Lung (tissue), 12 donors: ENCODE data around the gene CPNE8. TPM values are rescaled to one million over a fixed set of nuclear protein-coding genes. Genes with fewer than 3 reads are reported as not detected.

Source experiments
- ATAC-seq: fragments of 200-7000 bp; cut with Tn5 transposase; one replicate; pipeline ENCODE4 v1.9.1; 2020; ENCODE audit warnings: moderate number of reproducible peaks; ENCODE audit not compliant: insufficient read depth, low FRiP score
- DNase-seq, 3 donors: peaks; one replicate each; pipeline ENCODE4 v3.0.0-alpha.2; 2013 to 2017
- H3K27ac ChIP-seq, 2 donors: one replicate each; pipeline ENCODE4 v1.5.1; 2013; ENCODE audit warnings: mild to moderate bottlenecking in 2 of 2, moderate library complexity in 2 of 2, control low read depth in 1 of 2, inconsistent platforms in 1 of 2, low read depth in 1 of 2, low read length in 1 of 2
- H3K27me3 ChIP-seq, 3 donors: one replicate each; pipeline ENCODE4 v1.5.1; 2013; ENCODE audit warnings: low read length in 2 of 3; ENCODE audit not compliant: control insufficient read depth in 3 of 3, insufficient read depth in 3 of 3
- H3K36me3 ChIP-seq, 4 donors: one replicate each; pipeline ENCODE4 v1.5.1; 2013; ENCODE audit warnings: low read length in 4 of 4, mild to moderate bottlenecking in 1 of 4, moderate library complexity in 1 of 4; ENCODE audit not compliant: control insufficient read depth in 4 of 4, insufficient read depth in 4 of 4
- H3K4me1 ChIP-seq, 5 donors: one replicate each; pipeline ENCODE4 v1.5.1; 2013; ENCODE audit warnings: low read length in 5 of 5, mild to moderate bottlenecking in 2 of 5, moderate library complexity in 1 of 5; ENCODE audit not compliant: control insufficient read depth in 5 of 5, insufficient read depth in 5 of 5
- H3K4me3 ChIP-seq: one replicate; pipeline ENCODE4 v1.5.1; 2013; ENCODE audit warnings: mild to moderate bottlenecking, control low read depth, moderate library complexity
- H3K9ac ChIP-seq, 2 donors: one replicate each; pipeline ENCODE4 v1.5.1; 2013; ENCODE audit warnings: low read length in 2 of 2, control low read depth in 1 of 2; ENCODE audit not compliant: insufficient read depth in 1 of 2
- H3K9me3 ChIP-seq, 4 donors: one replicate each; pipeline ENCODE4 v1.5.1; 2013; ENCODE audit warnings: low read length in 3 of 4, mild to moderate bottlenecking in 1 of 4, moderate library complexity in 1 of 4; ENCODE audit not compliant: control insufficient read depth in 4 of 4, insufficient read depth in 3 of 4
- WGBS, 2 donors: extraction: QIAGEN DNeasy Blood & Tissue Kit; methylation state at CpG; one replicate each; pipeline ENCODE4 v1.1.7; 2013; 5-methylcytosine and 5-hydroxymethylcytosine counted together
- polyA plus RNA-seq, 2 donors: library from polyadenylated mRNA; stranded (reverse); fragments of 200-250 nt; gene quantifications; one replicate each; pipeline ENCODE4 v1.2.1, GENCODE V29; 2013
- total RNA-seq, 2 donors: library from RNA; depleted of rRNA in 1 of 2; stranded (reverse); fragments of >200 nt in 1 of 2; gene quantifications; one replicate each; pipeline ENCODE4 v1.2.1, GENCODE V29; 2014 to 2021
- TF ChIP-seq, protein P1 (sequence below): IDR thresholded peaks from 2 replicates; pipeline ENCODE4 v1.5.1; 2012; ENCODE audit warnings: mild to moderate bottlenecking; ENCODE audit errors: control extremely low read depth, extremely low read depth
- donor health status: control.
- donor health status: control.
- donor health status: Bipolar disorder and iron deficiency.
- donor health status: healthy.
- donor health status: DM: yes; HTN: yes; CAD: no.

CPNE8 gene
- total and polyA plus RNA-seq, 4 donors, result 9.2 to 20.1 (median 15.3) TPM

DNA sequence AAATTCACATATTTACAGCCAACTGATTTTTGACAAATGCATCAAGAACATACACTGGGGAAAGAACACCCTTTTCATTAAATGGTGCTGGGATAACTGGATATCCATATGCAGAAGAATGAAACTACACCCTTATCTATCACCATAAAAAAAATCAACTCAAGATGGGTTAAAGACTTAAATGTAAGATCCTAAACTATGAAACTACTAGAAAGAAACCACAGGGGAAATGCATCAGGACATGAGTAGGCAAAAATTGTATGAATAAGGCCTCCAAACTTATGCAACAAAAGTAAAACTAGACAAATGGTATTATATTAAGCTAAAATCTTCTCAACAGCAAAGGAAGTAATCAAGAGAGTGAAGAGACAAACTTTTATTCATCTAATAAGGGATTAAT is 242.6 kb downstream of the CPNE8 start:
- DNase-seq, result no peak
- no peaks in the 10 kb centered on the region for H3K4me1 ChIP-seq
- no peaks in the 10 kb centered on the region for H3K36me3 ChIP-seq
- ATAC-seq, result no peak
- TF ChIP-seq, protein P1, sequence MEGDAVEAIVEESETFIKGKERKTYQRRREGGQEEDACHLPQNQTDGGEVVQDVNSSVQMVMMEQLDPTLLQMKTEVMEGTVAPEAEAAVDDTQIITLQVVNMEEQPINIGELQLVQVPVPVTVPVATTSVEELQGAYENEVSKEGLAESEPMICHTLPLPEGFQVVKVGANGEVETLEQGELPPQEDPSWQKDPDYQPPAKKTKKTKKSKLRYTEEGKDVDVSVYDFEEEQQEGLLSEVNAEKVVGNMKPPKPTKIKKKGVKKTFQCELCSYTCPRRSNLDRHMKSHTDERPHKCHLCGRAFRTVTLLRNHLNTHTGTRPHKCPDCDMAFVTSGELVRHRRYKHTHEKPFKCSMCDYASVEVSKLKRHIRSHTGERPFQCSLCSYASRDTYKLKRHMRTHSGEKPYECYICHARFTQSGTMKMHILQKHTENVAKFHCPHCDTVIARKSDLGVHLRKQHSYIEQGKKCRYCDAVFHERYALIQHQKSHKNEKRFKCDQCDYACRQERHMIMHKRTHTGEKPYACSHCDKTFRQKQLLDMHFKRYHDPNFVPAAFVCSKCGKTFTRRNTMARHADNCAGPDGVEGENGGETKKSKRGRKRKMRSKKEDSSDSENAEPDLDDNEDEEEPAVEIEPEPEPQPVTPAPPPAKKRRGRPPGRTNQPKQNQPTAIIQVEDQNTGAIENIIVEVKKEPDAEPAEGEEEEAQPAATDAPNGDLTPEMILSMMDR, result no peak
- H3K9me3 ChIP-seq, result peaks cover 0 to 7% (median 2%) of the 10 kb centered on the region in 4 donors
- no peaks in the 10 kb centered on the region for H3K27me3 ChIP-seq
- no peak overlapping the region for H3K27ac ChIP-seq
- H3K9ac ChIP-seq, result no peak overlapping the region
- H3K4me3 ChIP-seq, result no peak overlapping the region

DNA sequence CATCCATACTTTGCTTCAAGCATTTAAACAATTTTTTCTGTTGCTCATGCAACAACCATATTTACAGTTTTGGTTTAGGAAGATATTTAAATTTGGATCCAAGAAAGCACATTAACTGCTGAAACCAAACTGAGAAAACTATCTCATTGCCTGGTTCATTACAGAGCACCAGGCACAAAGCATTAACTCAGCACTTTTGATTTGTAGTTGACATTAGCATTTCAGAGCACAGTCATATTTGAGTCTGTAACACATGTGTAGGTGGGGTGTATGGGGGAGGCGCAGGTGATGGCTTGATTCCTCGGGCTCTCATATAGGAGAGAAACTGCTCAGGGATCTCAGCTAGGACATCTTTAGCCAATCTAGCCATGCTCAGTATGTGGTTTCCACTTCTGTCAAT is 251.7 kb downstream of the CPNE8 start:
- H3K4me1 ChIP-seq, result no peaks in the 10 kb centered on the region
- H3K27ac ChIP-seq, result no peak overlapping the region
- 97 to 98% methylated on average over 2 of the region's 2 CpGs for WGBS, 2 donors
- TF ChIP-seq, protein P1, result no peak
- no peak overlapping the region for H3K4me3 ChIP-seq
- no peaks in the 10 kb centered on the region for H3K9me3 ChIP-seq
- H3K9ac ChIP-seq, result no peak overlapping the region
- H3K36me3 ChIP-seq, result peaks cover 0 to 2% (median 0%) of the 10 kb centered on the region in 4 donors
- ATAC-seq (no peak), DNase-seq (no peak)
- no peaks in the 10 kb centered on the region for H3K27me3 ChIP-seq

DNA sequence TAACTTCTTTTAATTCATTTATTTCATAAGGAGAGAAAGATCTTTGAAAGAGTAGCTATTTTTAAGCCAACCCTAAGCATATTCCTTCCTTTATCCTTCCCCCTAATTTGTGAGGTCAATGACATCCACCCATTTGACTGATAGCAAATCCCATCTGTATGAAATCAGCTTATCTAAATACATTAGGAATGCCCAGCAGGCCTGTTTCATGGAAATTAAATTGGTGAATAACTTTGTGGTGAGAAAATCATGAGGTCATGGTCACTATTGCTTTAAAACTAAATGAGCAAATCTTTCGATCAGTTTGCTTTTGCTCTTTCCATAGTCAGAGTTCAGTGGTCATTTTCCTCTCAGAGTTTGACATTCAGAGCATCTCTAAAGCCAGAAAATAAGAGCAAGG is 256.6 kb downstream of the CPNE8 start:
- H3K9me3 ChIP-seq, result no peaks in the 10 kb centered on the region
- TF ChIP-seq, protein P1, result no peak
- 95 to 99% methylated on average over 1 of the region's 1 CpG for WGBS, 2 donors
- no peak overlapping the region for H3K4me3 ChIP-seq
- no peaks in the 10 kb centered on the region for H3K27me3 ChIP-seq
- H3K27ac ChIP-seq, result no peak overlapping the region
- H3K4me1 ChIP-seq, result no peaks in the 10 kb centered on the region
- DNase-seq, result no peak
- no peak overlapping the region for H3K9ac ChIP-seq
- no peak for ATAC-seq
- H3K36me3 ChIP-seq, result peaks cover 0 to 2% (median 0%) of the 10 kb centered on the region in 4 donors

DNA sequence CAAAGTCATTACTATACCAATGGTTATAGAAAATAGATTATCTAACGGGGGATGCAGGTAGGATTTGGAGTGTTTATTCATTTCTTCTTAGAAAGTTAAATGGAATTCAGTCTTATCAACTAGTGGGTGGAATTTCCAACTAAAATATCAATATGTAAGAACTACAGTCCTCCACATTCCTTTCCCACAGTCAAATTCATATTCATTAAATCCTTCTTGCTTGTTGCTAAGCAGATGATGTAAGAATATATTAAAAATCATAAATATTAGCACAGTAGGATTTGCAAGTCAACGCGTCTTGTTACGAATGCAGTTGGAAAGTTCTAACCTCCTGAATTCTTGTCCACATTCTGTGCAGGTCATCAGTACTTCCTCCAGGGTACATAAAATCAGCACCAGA is 259.2 kb downstream of the CPNE8 start:
- WGBS, 2 donors, result 58 to 75% methylated on average over 4 of the region's 4 CpGs
- H3K36me3 ChIP-seq, result no peaks in the 10 kb centered on the region
- no peak overlapping the region for H3K9ac ChIP-seq
- no peak overlapping the region for H3K4me3 ChIP-seq
- no peaks in the 10 kb centered on the region for H3K4me1 ChIP-seq
- TF ChIP-seq, protein P1, result no peak
- ATAC-seq (no peak), DNase-seq (no peak)
- no peak overlapping the region for H3K27ac ChIP-seq
- no peaks in the 10 kb centered on the region for H3K27me3 ChIP-seq
- H3K9me3 ChIP-seq, result no peaks in the 10 kb centered on the region
